HepG2 (cell line): ENCODE measurements around the gene BCL7A. TPM values are rescaled to one million over a fixed set of nuclear protein-coding genes. Genes with fewer than 3 reads are reported as not detected.

Experiments used
- EED ChIP-seq: sonication (generic); formaldehyde crosslinking; IDR thresholded peaks from 2 replicates; pipeline ENCODE4 v1.5.0; 2020; ENCODE audit warnings: mild to moderate bottlenecking, missing genetic modification reagents
- IKZF4 ChIP-seq: sonication (generic); formaldehyde crosslinking; IDR thresholded peaks from 2 replicates; pipeline ENCODE4 v1.5.1; 2020; ENCODE audit warnings: borderline replicate concordance, mild to moderate bottlenecking, low read depth, missing genetic modification reagents; ENCODE audit errors: not compliant biosample characterization
- MED1 ChIP-seq: sonication (generic); formaldehyde crosslinking; IDR thresholded peaks from 2 replicates; pipeline ENCODE4 v1.4.0; 2020; ENCODE audit warnings: missing genetic modification reagents
- RBFOX2 ChIP-seq: fragments of 200-400 bp; formaldehyde crosslinking; IDR thresholded peaks from 2 replicates; pipeline ENCODE4 v1.6.1; 2017; ENCODE audit warnings: low read depth, mild to moderate bottlenecking, low read length
- SNAPC4 ChIP-seq: sonication (generic); formaldehyde crosslinking; IDR thresholded peaks from 2 replicates; pipeline ENCODE4 v1.4.0; 2020; ENCODE audit warnings: mild to moderate bottlenecking, missing genetic modification reagents
- TOE1 ChIP-seq: sonication (generic); formaldehyde crosslinking; IDR thresholded peaks from 2 replicates; pipeline ENCODE4 v1.4.0; 2020; ENCODE audit warnings: mild to moderate bottlenecking, missing genetic modification reagents
- ZBTB40 ChIP-seq, 2 experiments: fragments of 450-650 bp in 1 of 2; sonication (generic) in 1 of 2; formaldehyde crosslinking in 1 of 2; IDR thresholded peaks; 2 replicates each; pipeline versions ENCODE4 v1.6.1 to v1.8.0; 2016 to 2022; ENCODE audit warnings: antibody characterized with exemption in 1 of 2, mild to moderate bottlenecking in 1 of 2, missing genetic modification reagents in 1 of 2
- ZNF12 ChIP-seq: sonication (generic); formaldehyde crosslinking; IDR thresholded peaks from 2 replicates; pipeline ENCODE4 v1.5.0; 2020; ENCODE audit warnings: missing genetic modification reagents
- ZNF280B ChIP-seq: sonication (generic); formaldehyde crosslinking; IDR thresholded peaks from 2 replicates; pipeline ENCODE4 v1.5.0; 2020; ENCODE audit warnings: missing genetic modification reagents, mild to moderate bottlenecking, borderline replicate concordance
- ZNF331 ChIP-seq: sonication (generic); formaldehyde crosslinking; IDR thresholded peaks from 2 replicates; pipeline ENCODE4 v1.4.0; 2020; ENCODE audit warnings: missing genetic modification reagents
- ZNF33B ChIP-seq: sonication (generic); formaldehyde crosslinking; IDR thresholded peaks from 2 replicates; pipeline ENCODE4 v1.5.1; 2020; ENCODE audit warnings: mild to moderate bottlenecking, missing genetic modification reagents
- ZNF703 ChIP-seq: sonication (generic); formaldehyde crosslinking; IDR thresholded peaks from 2 replicates; pipeline ENCODE4 v1.5.1; 2020; ENCODE audit warnings: missing genetic modification reagents, mild to moderate bottlenecking, moderate library complexity, borderline replicate concordance
- ZNF773 ChIP-seq: sonication (generic); formaldehyde crosslinking; IDR thresholded peaks from 2 replicates; pipeline ENCODE4 v1.4.0; 2020; ENCODE audit warnings: missing genetic modification reagents, borderline replicate concordance
- polyA plus RNA-seq, 8 experiments: library from polyadenylated mRNA; depleted of rRNA in 3 of 8; stranded (reverse) in 7 of 8; unstranded in 1 of 8; fragments of >200 nt; fragmentation: Illumina TruSeq in 4 of 8; extraction: Trizol in 4 of 8; gene quantifications; 2 replicates each; pipeline versions ENCODE4 v1.2.1 to v1.2.3, GENCODE V29; 2011 to 2016; ENCODE audit warnings: low read depth in 4 of 8, missing spikeins in 1 of 8, mixed read lengths in 1 of 8; ENCODE audit not compliant: insufficient read depth in 1 of 8
- total RNA-seq, 5 experiments: library from RNA; depleted of rRNA; stranded (reverse); fragments of >200 nt; fragmentation: Illumina TruSeq; extraction: Trizol; gene quantifications; 2 replicates each; pipeline ENCODE4 v1.2.3, GENCODE V29; 2016; ENCODE audit warnings: low read depth in 1 of 5

The BCL7A gene
- total and polyA plus RNA-seq, 2 of the 13 experiments (the other 11 are each of a cell fraction or from before 2014, with no cell fraction given): 4.1 to 6.2 TPM

GRCh38 chr12:122079033-122079531 is 57.4 kb downstream of the BCL7A start (continued):
- TF ChIP-seq ZNF773 (CRISPR knock-in tag) (0 out of 2 replicates have a peak, but pooled peaks have one; percentile 12), SNAPC4 (CRISPR knock-in tag) (peak; percentile 65; the same call in 1 of the 2 replicates), RBFOX2 (no peak), ZNF331 (CRISPR knock-in tag) (peak; percentile 80; the same call in 1 of the 2 replicates), ZNF12 (CRISPR knock-in tag) (peak; percentile 47; the same call in 1 of the 2 replicates), MED1 (CRISPR knock-in tag) (no peak), EED (CRISPR knock-in tag) (no peak; the same call in 1 of the 2 replicates), IKZF4 (CRISPR knock-in tag) (peak; percentile 92), ZNF703 (no peak; the same call in 1 of the 2 replicates), ZNF33B (CRISPR knock-in tag) (peak; percentile 83; the same call in 1 of the 2 replicates), ZBTB40 (IDR thresholded peaks at IDR 0.05) (no peak), ZBTB40 (CRISPR knock-in tag; IDR thresholded peaks at IDR 0.05) (peak; percentile 67; the same call in 1 of the 2 replicates), TOE1 (CRISPR knock-in tag) (peak; percentile 47; the same call in 1 of the 2 replicates), ZNF280B (CRISPR knock-in tag) (peak; percentile 79; the same call in 1 of the 2 replicates)
